HUES48 (cell line): ENCODE data around the gene RASGRF2.

Experiments
- H3K27ac ChIP-seq: one replicate; pipeline ENCODE4 v1.7.0; 2013; ENCODE audit warnings: low read depth, low read length, inconsistent platforms
- H3K27me3 ChIP-seq: 2 replicates; pipeline ENCODE4 v1.6.1; 2013; ENCODE audit warnings: mild to moderate bottlenecking, low read length; ENCODE audit not compliant: control insufficient read depth, insufficient read depth
- H3K36me3 ChIP-seq: 2 replicates; pipeline ENCODE4 v1.6.1; 2013; ENCODE audit warnings: low read length; ENCODE audit not compliant: control insufficient read depth, insufficient read depth
- H3K4me1 ChIP-seq: 2 replicates; pipeline ENCODE4 v1.6.1; 2013; ENCODE audit warnings: mild to moderate bottlenecking, low read length; ENCODE audit not compliant: control insufficient read depth, insufficient read depth
- H3K4me3 ChIP-seq: 2 replicates; pipeline ENCODE4 v1.5.1; 2013; ENCODE audit warnings: mild to moderate bottlenecking, low read depth, low read length
- H3K9ac ChIP-seq: 2 replicates; pipeline ENCODE4 v1.6.1; 2013; ENCODE audit warnings: mild to moderate bottlenecking, low read depth, low read length, moderate library complexity
- H3K9me3 ChIP-seq: 2 replicates; pipeline ENCODE4 v1.6.1; 2013; ENCODE audit warnings: low read length; ENCODE audit not compliant: control insufficient read depth, insufficient read depth

RASGRF2 gene

GRCh38 chr5:80986382-80986781 is 26.2 kb downstream of the RASGRF2 start:
- Histone ChIP-seq H3K36me3 (no peaks in the 10 kb centered on the region), H3K9me3 (no peaks in the 10 kb centered on the region), H3K9ac (no peak overlapping the region), H3K27ac (no peak overlapping the region), H3K4me3 (no peak overlapping the region), H3K27me3 (no peaks in the 10 kb centered on the region), H3K4me1 (peaks cover 41% of the 10 kb centered on the region)

- Histone ChIP-seq H3K9me3 (no peaks in the 10 kb centered on the region), H3K36me3 (no peaks in the 10 kb centered on the region), H3K27me3 (no peaks in the 10 kb centered on the region), H3K4me1 (peaks cover 50% of the 10 kb centered on the region), H3K27ac (no peak overlapping the region), H3K4me3 (no peak overlapping the region), H3K9ac (no peak overlapping the region; the same call in 1 of the 2 replicates)
These were observed 27.1 kb downstream of the RASGRF2 start for GRCh38 chr5:80987078-80987766.

GRCh38 chr5:80988419-80988935 is 28.3 kb downstream of the RASGRF2 start:
- H3K9me3 ChIP-seq, result no peaks in the 10 kb centered on the region
- H3K27ac ChIP-seq, result no peak overlapping the region
- H3K27me3 ChIP-seq, result no peaks in the 10 kb centered on the region
- no peak overlapping the region for H3K9ac ChIP-seq
- no peak overlapping the region for H3K4me3 ChIP-seq
- H3K36me3 ChIP-seq, result no peaks in the 10 kb centered on the region
- H3K4me1 ChIP-seq, result peaks cover 50% of the 10 kb centered on the region

GRCh38 chr5:80989883-80990282 is 29.7 kb downstream of the RASGRF2 start:
- Histone ChIP-seq H3K9ac (no peak overlapping the region), H3K27ac (peak overlapping the region; percentile 72), H3K4me1 (peaks cover 50% of the 10 kb centered on the region), H3K36me3 (no peaks in the 10 kb centered on the region), H3K9me3 (no peaks in the 10 kb centered on the region), H3K4me3 (no peak overlapping the region), H3K27me3 (no peaks in the 10 kb centered on the region)

GRCh38 chr5:80990527-80990926 is 30.4 kb downstream of the RASGRF2 start:
- Histone ChIP-seq H3K4me1 (peaks cover 49% of the 10 kb centered on the region), H3K36me3 (no peaks in the 10 kb centered on the region), H3K9me3 (no peaks in the 10 kb centered on the region), H3K27me3 (no peaks in the 10 kb centered on the region), H3K4me3 (no peak overlapping the region; the same call in 1 of the 2 replicates), H3K27ac (peak overlapping the region; percentile 72), H3K9ac (no peak overlapping the region)

- Histone ChIP-seq H3K4me1 (peaks cover 48% of the 10 kb centered on the region), H3K27me3 (no peaks in the 10 kb centered on the region), H3K4me3 (no peak overlapping the region; the same call in 1 of the 2 replicates), H3K27ac (peak overlapping the region; percentile 72), H3K36me3 (no peaks in the 10 kb centered on the region), H3K9ac (no peak overlapping the region), H3K9me3 (no peaks in the 10 kb centered on the region)
These were observed 30.8 kb downstream of the RASGRF2 start for GRCh38 chr5:80990971-80991370.

GRCh38 chr5:80995908-80996307 is 35.7 kb downstream of the RASGRF2 start:
- H3K4me3 ChIP-seq, result no peak overlapping the region
- peaks cover 14% of the 10 kb centered on the region for H3K4me1 ChIP-seq
- H3K36me3 ChIP-seq, result no peaks in the 10 kb centered on the region
- H3K9me3 ChIP-seq, result no peaks in the 10 kb centered on the region
- no peaks in the 10 kb centered on the region for H3K27me3 ChIP-seq
- H3K27ac ChIP-seq, result no peak overlapping the region
- no peak overlapping the region for H3K9ac ChIP-seq

GRCh38 chr5:80998590-80998979 is 38.4 kb downstream of the RASGRF2 start:
- Histone ChIP-seq H3K4me3 (no peak overlapping the region), H3K9ac (no peak overlapping the region), H3K27ac (no peak overlapping the region)

GRCh38 chr5:81003811-81004386 is 43.7 kb downstream of the RASGRF2 start:
- Histone ChIP-seq H3K4me3 (no peak overlapping the region), H3K36me3 (no peaks in the 10 kb centered on the region), H3K4me1 (no peaks in the 10 kb centered on the region), H3K27ac (no peak overlapping the region), H3K9me3 (no peaks in the 10 kb centered on the region), H3K27me3 (no peaks in the 10 kb centered on the region), H3K9ac (no peak overlapping the region)

More at GRCh38 chr5:80998590-80998979, 38.4 kb downstream of the RASGRF2 start:
- Histone ChIP-seq H3K9me3 (no peaks in the 10 kb centered on the region), H3K4me1 (no peaks in the 10 kb centered on the region), H3K36me3 (no peaks in the 10 kb centered on the region), H3K27me3 (no peaks in the 10 kb centered on the region)

GRCh38 chr5:81005708-81006107 is 45.5 kb downstream of the RASGRF2 start:
- Histone ChIP-seq H3K36me3 (no peaks in the 10 kb centered on the region), H3K27ac (no peak overlapping the region), H3K27me3 (no peaks in the 10 kb centered on the region), H3K4me3 (no peak overlapping the region), H3K9me3 (no peaks in the 10 kb centered on the region), H3K4me1 (no peaks in the 10 kb centered on the region), H3K9ac (no peak overlapping the region)

GRCh38 chr5:81006231-81006630 is 46.1 kb downstream of the RASGRF2 start:
- no peak overlapping the region for H3K9ac ChIP-seq
- no peaks in the 10 kb centered on the region for H3K27me3 ChIP-seq
- no peaks in the 10 kb centered on the region for H3K9me3 ChIP-seq
- H3K4me3 ChIP-seq, result no peak overlapping the region
- H3K36me3 ChIP-seq, result no peaks in the 10 kb centered on the region
- H3K27ac ChIP-seq, result no peak overlapping the region
- no peaks in the 10 kb centered on the region for H3K4me1 ChIP-seq
